ENCODE data around the gene CPT1B. TPM values are rescaled to one million over a fixed set of nuclear protein-coding genes. Genes with fewer than 3 reads are reported as not detected.

Gene CPT1B
- polyA plus RNA-seq, 1 donor from 2014 or later: 72.4 TPM

- TF ChIP-seq REST (IDR thresholded peaks at IDR 0.05; ENCODE audit: borderline replicate concordance): no peak
- H3K9me2 ChIP-seq (ENCODE audit: insufficient read depth, low read length): no peaks in the 10 kb centered on the region
- H3K36me3 ChIP-seq (ENCODE audit: insufficient read depth, low read length): peaks cover 5% of the 10 kb centered on the region
- H3K4me3 ChIP-seq (ENCODE audit: low read length): no peak overlapping the region
- no peaks in the 10 kb centered on the region for H3K9me3 ChIP-seq (ENCODE audit: low read length)
- H3K27me3 ChIP-seq (ENCODE audit: insufficient read depth, low read depth, low read length): no peaks in the 10 kb centered on the region
- H3K4me2 ChIP-seq (ENCODE audit: low read length): no peak overlapping the region
- H3K9ac ChIP-seq (ENCODE audit: low read length): no peak overlapping the region
- no peaks in the 10 kb centered on the region for H4K20me1 ChIP-seq (ENCODE audit: insufficient read depth)
- H2AFZ ChIP-seq (ENCODE audit: low read depth, low read length): no peak overlapping the region
- H3K79me2 ChIP-seq (replicated peaks; ENCODE audit: insufficient read depth, low read length): no peaks in the 10 kb centered on the region
- H3F3A ChIP-seq (ENCODE audit: insufficient read depth, low read length, poor library complexity, severe bottlenecking): no peaks in the 10 kb centered on the region
- H3K27ac ChIP-seq (ENCODE audit: low read length): no peak overlapping the region
These were observed 31.8 kb upstream of the CPT1B start for GRCh38 chr22:50610041-50610451.

- Histone ChIP-seq H3K27me3 (ENCODE audit: insufficient read depth, low read depth, low read length) (no peaks in the 10 kb centered on the region), H3K36me3 (ENCODE audit: insufficient read depth, low read length) (peaks cover 5% of the 10 kb centered on the region), H3K4me3 (ENCODE audit: low read length) (no peak overlapping the region), H3K9me3 (ENCODE audit: low read length) (no peaks in the 10 kb centered on the region), H3K9ac (ENCODE audit: low read length) (no peak overlapping the region), H3F3A (ENCODE audit: insufficient read depth, low read length, poor library complexity, severe bottlenecking) (no peaks in the 10 kb centered on the region), H2AFZ (ENCODE audit: low read depth, low read length) (no peak overlapping the region), H3K27ac (ENCODE audit: low read length) (no peak overlapping the region), H3K79me2 (replicated peaks; ENCODE audit: insufficient read depth, low read length) (no peaks in the 10 kb centered on the region), H4K20me1 (ENCODE audit: insufficient read depth) (no peaks in the 10 kb centered on the region), H3K9me2 (ENCODE audit: insufficient read depth, low read length) (no peaks in the 10 kb centered on the region), H3K4me2 (ENCODE audit: low read length) (no peak overlapping the region)
- TF ChIP-seq POLR2AphosphoS5 (IDR thresholded peaks at IDR 0.05) (no peak), RAD21 (conservative IDR thresholded peaks at IDR 0.05) (no peak), CTCF (IDR thresholded peaks at IDR 0.05; ENCODE audit: poor library complexity, severe bottlenecking) (no peak), REST (IDR thresholded peaks at IDR 0.05; ENCODE audit: borderline replicate concordance) (no peak), EZH2 (IDR thresholded peaks at IDR 0.05; ENCODE audit: borderline replicate concordance, insufficient read depth, low read length, poor library complexity, severe bottlenecking) (no peak), MXI1 (conservative IDR thresholded peaks at IDR 0.05; ENCODE audit: poor library complexity, severe bottlenecking) (no peak), TAF1 (IDR thresholded peaks at IDR 0.05; ENCODE audit: low read depth) (no peak), EP300 (conservative IDR thresholded peaks at IDR 0.05; ENCODE audit: poor library complexity, severe bottlenecking) (no peak), SMC3 (conservative IDR thresholded peaks at IDR 0.05; ENCODE audit: poor library complexity) (no peak)
These were observed 31.4 kb upstream of the CPT1B start for GRCh38 chr22:50609599-50609998.

Measured in neural cell (in vitro differentiated cells).